Stomach (tissue), 9 donors: Measurements from ENCODE around the gene CSF2RB. TPM values are rescaled to one million over a fixed set of nuclear protein-coding genes. Genes with fewer than 3 reads are reported as not detected.

ENCODE experiments used
- DNase-seq, 2 donors: peaks; one replicate each; pipeline versions ENCODE4 v3.0.0 to v3.0.0-alpha.2; 2013 to 2019
- H3K27ac ChIP-seq, 5 donors: fragments of 200-600 bp in 4 of 5; sonication (generic) in 4 of 5; one replicate each; pipeline ENCODE4 v1.5.1; 2013 to 2019; ENCODE audit warnings: mild to moderate bottlenecking in 1 of 5, moderate library complexity in 1 of 5
- H3K27me3 ChIP-seq, 3 donors: fragments of 200-600 bp; sonication (generic); one replicate each; pipeline ENCODE4 v1.5.1; 2017 to 2019; ENCODE audit warnings: mixed run types in 1 of 3
- H3K36me3 ChIP-seq, 4 donors: fragments of 200-600 bp; sonication (generic); 1 replicate in 3 of 4; 2 replicates in 1 of 4; pipeline ENCODE4 v1.5.1; 2016 to 2019
- H3K4me1 ChIP-seq, 4 donors: fragments of 200-600 bp; sonication (generic); one replicate each; pipeline ENCODE4 v1.5.1; 2016 to 2019
- H3K4me3 ChIP-seq, 4 donors: fragments of 200-600 bp; sonication (generic) in 3 of 4; one replicate each; pipeline ENCODE4 v1.5.1; 2016 to 2019; ENCODE audit warnings: mild to moderate bottlenecking in 1 of 4
- H3K9me3 ChIP-seq, 4 donors: fragments of 200-600 bp; sonication (generic); one replicate each; pipeline ENCODE4 v1.5.1; 2016 to 2019
- CTCF ChIP-seq, 7 experiments: fragments of 450-650 bp in 4 of 7; fragments of 200-600 bp in 3 of 7; sonication (generic) in 3 of 7; IDR thresholded peaks; one replicate each; pipeline ENCODE4 v1.5.1; 2016 to 2019; ENCODE audit warnings: antibody characterized with exemption in 7 of 7, control low read depth in 2 of 7, mild to moderate bottlenecking in 1 of 7
- EP300 ChIP-seq: sonication (generic); formaldehyde crosslinking; IDR thresholded peaks from one replicate; pipeline ENCODE4 v1.6.1; 2017; ENCODE audit warnings: antibody characterized with exemption
- POLR2A ChIP-seq, 4 donors: fragments of 450-650 bp; IDR thresholded peaks; one replicate each; pipeline ENCODE4 v1.6.1; 2016; ENCODE audit warnings: antibody characterized with exemption in 4 of 4, control low read depth in 2 of 4, mild to moderate bottlenecking in 1 of 4, moderate library complexity in 1 of 4
- POLR2AphosphoS5 ChIP-seq, 3 donors: sonication (generic); formaldehyde crosslinking; IDR thresholded peaks; one replicate each; pipeline ENCODE4 v1.6.1; 2016; ENCODE audit warnings: antibody characterized with exemption in 3 of 3
- WGBS, 5 donors: extraction: QIAGEN DNeasy Blood & Tissue Kit in 3 of 5; methylation state at CpG; one replicate each; pipeline versions ENCODE4 v1.1.5 to v1.1.7; 2013 to 2018; 5-methylcytosine and 5-hydroxymethylcytosine counted together
- intact Hi-C: fragments of 100-400 bp; cut with DNase I; formaldehyde crosslinking; loops from one replicate; pipeline ENCODE4 v1.15.1; 2023; ENCODE audit warnings: low total_unique reads
- polyA plus RNA-seq, 3 donors: library from polyadenylated mRNA; stranded (reverse); fragments of 200-250 nt; gene quantifications; one replicate each; pipeline ENCODE4 v1.2.3, GENCODE V29; 2013
- total RNA-seq, 5 donors: library from RNA; depleted of rRNA; stranded (reverse); fragments of >200 nt; gene quantifications; one replicate each; pipeline versions ENCODE4 v1.1.0 to v1.2.3, GENCODE V29; 2014 to 2016
- donor health status: healthy with polysubstance abuse.
- donor health status: Bipolar disorder and iron deficiency.
- donor health status: healthy.

The CSF2RB gene
- total and polyA plus RNA-seq, 8 donors = 0.92 to 11.9 (median 1.9) TPM

- WGBS, 5 donors = 90 to 97% (median 95%) methylated on average over 3 of the region's 3 CpGs
- intact Hi-C loops = no loop called here
- TF ChIP-seq POLR2A (IDR thresholded peaks at IDR 0.05) (no peak), POLR2AphosphoS5 (IDR thresholded peaks at IDR 0.05) (no peak), CTCF (IDR thresholded peaks at IDR 0.05) (no peak), EP300 (no peak)
- H3K9me3 ChIP-seq = no peaks in the 10 kb centered on the region
- no peak overlapping the region for H3K4me3 ChIP-seq
- H3K27ac ChIP-seq = no peak overlapping the region
- H3K27me3 ChIP-seq = peaks cover 0 to 50% (median 4%) of the 10 kb centered on the region in 3 donors
- H3K4me1 ChIP-seq = peaks cover 0 to 19% (median 13%) of the 10 kb centered on the region in 4 donors
- peaks cover 0 to 28% (median 3%) of the 10 kb centered on the region in 4 donors for H3K36me3 ChIP-seq
- DNase-seq = no peak
These were observed 41.3 kb upstream of the CSF2RB start for GRCh38 chr22:36872084-36872483.

GRCh38 chr22:36872866-36873498, 40.4 kb upstream of the CSF2RB start:
- Histone ChIP-seq H3K27ac (peak overlapping the region in 2 of 5 donors; percentile 78 to 86), H3K27me3 (peaks cover 0 to 47% (median 4%) of the 10 kb centered on the region in 3 donors), H3K4me1 (peaks cover 0 to 19% (median 13%) of the 10 kb centered on the region in 4 donors), H3K4me3 (no peak overlapping the region), H3K36me3 (peaks cover 0 to 28% (median 3%) of the 10 kb centered on the region in 4 donors), H3K9me3 (no peaks in the 10 kb centered on the region)
- no peak for DNase-seq
- TF ChIP-seq EP300 (no peak), POLR2A (IDR thresholded peaks at IDR 0.05) (no peak), CTCF (IDR thresholded peaks at IDR 0.05) (no peak), POLR2AphosphoS5 (IDR thresholded peaks at IDR 0.05) (no peak)
- intact Hi-C loops = no loop called here
- WGBS, 5 donors = 84 to 98% (median 93%) methylated on average over 2 of the region's 2 CpGs

GRCh38 chr22:36873614-36874308, 39.7 kb upstream of the CSF2RB start:
- H3K27ac ChIP-seq = peak overlapping the region; percentile 16 to 86 (median 50)
- H3K27me3 ChIP-seq = peaks cover 0 to 47% (median 4%) of the 10 kb centered on the region in 3 donors
- intact Hi-C loops = no loop called here
- peaks cover 0 to 28% (median 3%) of the 10 kb centered on the region in 4 donors for H3K36me3 ChIP-seq
- H3K9me3 ChIP-seq = no peaks in the 10 kb centered on the region
- H3K4me1 ChIP-seq = peaks cover 0 to 19% (median 13%) of the 10 kb centered on the region in 4 donors
- DNase-seq = peak; percentile 62 to 76
- TF ChIP-seq CTCF (IDR thresholded peaks at IDR 0.05) = peak in 4 of 7 experiments; percentile 27 to 61 (median 41)
- TF ChIP-seq POLR2AphosphoS5 (IDR thresholded peaks at IDR 0.05) = peak in 2 of 3 donors; percentile 14 to 34
- no peak for TF ChIP-seq EP300
- no peak for TF ChIP-seq POLR2A (IDR thresholded peaks at IDR 0.05)
- WGBS, 5 donors = 18 to 43% (median 28%) methylated on average over 6 of the region's 6 CpGs
- H3K4me3 ChIP-seq = no peak overlapping the region

GRCh38 chr22:36874309-36874696, 39.1 kb upstream of the CSF2RB start:
- peaks cover 0 to 45% (median 2%) of the 10 kb centered on the region in 3 donors for H3K27me3 ChIP-seq
- H3K9me3 ChIP-seq = no peaks in the 10 kb centered on the region
- H3K4me1 ChIP-seq = peaks cover 0 to 19% (median 13%) of the 10 kb centered on the region in 4 donors
- intact Hi-C loops = no loop called here
- no peak for DNase-seq
- H3K36me3 ChIP-seq = peaks cover 0 to 28% (median 3%) of the 10 kb centered on the region in 4 donors
- no peak overlapping the region for H3K4me3 ChIP-seq
- no peak for TF ChIP-seq EP300
- no peak for TF ChIP-seq CTCF (IDR thresholded peaks at IDR 0.05)
- no peak for TF ChIP-seq POLR2AphosphoS5 (IDR thresholded peaks at IDR 0.05)
- TF ChIP-seq POLR2A (IDR thresholded peaks at IDR 0.05) = no peak
- 41 to 71% (median 47%) methylated on average over 2 of the region's 2 CpGs for WGBS, 5 donors
- H3K27ac ChIP-seq = peak overlapping the region in 4 of 5 donors; percentile 17 to 86 (median 64)
